ENCODE results near the gene PIK3C3.

PIK3C3 gene

GRCh38 chr18:41955688-41956087 lies 654 bp downstream of the PIK3C3 start:
- intact Hi-C loops (cut with DNase I), result no loop called here
- no peak for DNase-seq

- DNase-seq, result no peak
- intact Hi-C loops (cut with DNase I), result no loop called here
Measured at GRCh38 chr18:41959045-41959444, 4.0 kb downstream of the PIK3C3 start.

GRCh38 chr18:41965634-41966255 lies 10.7 kb downstream of the PIK3C3 start:
- intact Hi-C loops (cut with DNase I), result no loop called here
- DNase-seq, result peak in 4 of 42 donors; percentile 5 to 27 (median 12)

GRCh38 chr18:41966943-41967342 lies 11.9 kb downstream of the PIK3C3 start:
- peak in 1 of 42 donors; percentile 21 for DNase-seq
- intact Hi-C loops (cut with DNase I), result no loop called here

- peak in 25 of 42 donors; percentile 9 to 58 (median 31) for DNase-seq
- intact Hi-C loops (cut with DNase I), result no loop called here
Measured at GRCh38 chr18:41967680-41968079, 12.6 kb downstream of the PIK3C3 start.

- no peak for DNase-seq
- intact Hi-C loops (cut with DNase I), result no loop called here
Measured at GRCh38 chr18:41969881-41970280, 14.8 kb downstream of the PIK3C3 start.

- intact Hi-C loops (cut with DNase I), result no loop called here
Measured at GRCh38 chr18:41972067-41972925, 17.3 kb downstream of the PIK3C3 start.

GRCh38 chr18:41973983-41974382 lies 18.9 kb downstream of the PIK3C3 start:
- intact Hi-C loops (cut with DNase I), result no loop called here

More at GRCh38 chr18:41972067-41972925, 17.3 kb downstream of the PIK3C3 start:
- DNase-seq, result no peak

GRCh38 chr18:41974796-41975201 lies 19.8 kb downstream of the PIK3C3 start:
- intact Hi-C loops (cut with DNase I), result no loop called here
- DNase-seq, result no peak

More at GRCh38 chr18:41973983-41974382, 18.9 kb downstream of the PIK3C3 start:
- no peak for DNase-seq

- intact Hi-C loops (cut with DNase I), result no loop called here
- no peak for DNase-seq
Measured at GRCh38 chr18:41975284-41975683, 20.2 kb downstream of the PIK3C3 start.

GRCh38 chr18:41977233-41977632 lies 22.2 kb downstream of the PIK3C3 start:
- DNase-seq, result no peak
- intact Hi-C loops (cut with DNase I), result no loop called here

GRCh38 chr18:41982942-41983660 lies 28.1 kb downstream of the PIK3C3 start:
- intact Hi-C loops (cut with DNase I), result no loop called here
- DNase-seq, result no peak

GRCh38 chr18:41985914-41986313 lies 30.9 kb downstream of the PIK3C3 start:
- intact Hi-C loops (cut with DNase I), result no loop called here
- DNase-seq, result no peak

- no peak for DNase-seq
- intact Hi-C loops (cut with DNase I), result no loop called here
Measured at GRCh38 chr18:41989508-41989907, 34.5 kb downstream of the PIK3C3 start.

GRCh38 chr18:41992066-41992465 lies 37.0 kb downstream of the PIK3C3 start:
- intact Hi-C loops (cut with DNase I), result no loop called here
- DNase-seq, result no peak

- DNase-seq, result no peak
- intact Hi-C loops (cut with DNase I), result no loop called here
Measured at GRCh38 chr18:41992703-41993102, 37.7 kb downstream of the PIK3C3 start.

- intact Hi-C loops (cut with DNase I), result no loop called here
- no peak for DNase-seq
Measured at GRCh38 chr18:41993151-41993550, 38.1 kb downstream of the PIK3C3 start.

- intact Hi-C loops (cut with DNase I), result no loop called here
- DNase-seq, result no peak
Measured at GRCh38 chr18:41996020-41996419, 41.0 kb downstream of the PIK3C3 start.

GRCh38 chr18:41999751-42000150 lies 44.7 kb downstream of the PIK3C3 start:
- no peak for DNase-seq
- intact Hi-C loops (cut with DNase I), result no loop called here

GRCh38 chr18:42001801-42002200 lies 46.8 kb downstream of the PIK3C3 start:
- intact Hi-C loops (cut with DNase I), result no loop called here

More at GRCh38 chr18:42001801-42002200, 46.8 kb downstream of the PIK3C3 start:
- DNase-seq, result no peak

All from head of caudate nucleus (tissue), 42 donors.